ENCODE data around the gene RNF126.
"Not testable (repeated sequence)": the region's sequence is repeated elsewhere in the genome, so short reads cannot be mapped to it uniquely, and the experiment has no call there.

Gene RNF126

DNA sequence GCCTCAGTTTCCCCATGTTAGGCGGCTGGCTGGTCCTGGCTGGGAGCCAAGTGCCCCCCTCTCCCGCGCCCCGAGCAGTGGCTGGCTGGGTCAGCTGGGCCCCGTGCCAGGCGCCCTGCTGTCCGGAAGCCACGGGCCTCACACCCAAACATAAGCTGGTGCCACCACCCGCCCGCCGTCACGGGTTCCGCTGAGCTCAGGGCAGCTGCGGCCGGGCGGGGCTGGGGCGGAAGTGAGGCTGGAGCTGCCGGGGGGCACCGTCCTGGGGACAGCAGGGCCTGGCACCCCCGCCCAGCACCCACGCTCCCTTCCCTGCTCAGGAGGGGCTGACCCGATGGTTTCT is 54.0 kb downstream of the RNF126 start:
- no peak for DNase-seq

DNA sequence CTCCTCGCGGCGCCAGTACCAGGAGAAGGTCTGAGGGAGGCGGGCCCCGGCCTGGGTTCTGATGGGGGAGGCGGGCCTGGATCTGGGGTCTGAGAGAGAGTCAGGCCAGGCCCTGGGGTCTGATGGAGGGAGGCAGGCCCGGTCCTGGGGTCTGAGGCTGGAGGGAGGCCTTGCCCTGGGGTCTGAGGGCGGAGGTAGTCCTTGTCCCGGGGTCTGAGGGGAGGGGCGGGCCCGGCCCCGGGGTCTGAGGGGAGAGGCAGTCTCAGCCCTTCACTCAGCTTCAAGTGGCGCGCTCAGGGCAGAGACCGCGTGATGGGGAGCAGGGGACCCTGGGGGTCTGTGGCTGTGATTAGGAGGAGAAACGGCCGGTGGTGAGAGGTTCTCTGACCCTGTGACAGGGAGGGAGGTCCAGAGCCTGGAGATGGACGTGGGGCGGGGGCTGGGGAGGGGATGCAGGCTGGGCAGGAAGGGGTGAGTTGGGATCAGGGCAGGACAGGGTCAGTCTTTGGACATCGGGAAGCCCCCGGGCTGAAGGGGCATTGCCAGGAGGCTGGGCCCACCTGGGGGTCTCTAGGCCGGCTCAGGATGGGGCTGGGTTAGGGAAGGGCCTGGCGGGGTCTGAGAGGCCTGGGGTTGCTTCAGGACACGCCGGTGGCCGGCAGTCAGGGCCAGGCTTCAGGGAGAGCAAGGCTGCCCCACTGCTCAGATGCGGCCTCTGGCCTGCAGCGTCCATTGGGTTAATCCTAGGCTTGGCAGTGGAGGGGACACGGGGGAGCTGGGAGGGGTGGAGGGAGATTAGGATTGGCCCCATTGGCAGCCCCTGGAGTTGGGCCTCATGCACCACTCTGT is 54.6 kb downstream of the RNF126 start:
- no peak for DNase-seq

DNA sequence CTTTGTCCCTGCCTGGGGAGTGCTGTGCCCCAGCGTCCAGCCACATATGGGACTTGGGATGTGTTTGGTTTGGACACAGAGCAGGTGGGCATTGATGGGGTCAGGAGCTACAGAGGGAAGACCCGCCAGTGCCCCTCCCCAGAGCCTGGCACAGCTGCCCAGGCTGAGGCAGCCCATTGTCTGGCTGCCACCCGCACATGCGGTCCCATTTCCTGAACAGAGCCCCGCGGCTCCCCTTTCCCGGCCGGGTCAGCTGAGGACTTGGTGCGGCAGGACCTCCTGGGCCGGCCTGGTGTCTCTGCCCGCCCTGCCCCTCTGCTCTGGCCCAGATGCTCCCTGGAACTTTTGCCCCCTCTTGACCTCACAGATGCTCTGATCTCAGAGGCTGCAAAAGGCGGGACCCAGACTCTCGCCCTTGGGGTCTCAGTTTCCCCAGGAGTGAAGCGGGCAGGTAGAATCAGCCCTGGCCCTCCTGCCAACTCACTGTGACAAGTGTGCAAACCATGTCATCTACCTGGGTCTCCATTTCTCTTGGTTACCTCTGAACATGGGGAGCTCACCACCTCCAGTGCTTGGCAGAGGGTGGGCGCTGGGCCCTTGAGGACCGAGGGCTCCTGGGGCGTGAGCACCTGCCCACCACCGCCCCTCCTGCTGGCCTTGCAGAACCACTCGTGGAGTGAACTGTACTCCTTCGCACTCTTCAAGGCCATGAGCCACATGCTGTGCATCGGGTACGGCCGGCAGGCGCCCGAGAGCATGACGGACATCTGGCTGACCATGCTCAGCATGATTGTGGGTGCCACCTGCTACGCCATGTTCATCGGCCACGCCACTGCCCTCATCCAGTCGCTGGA is 55.5 kb downstream of the RNF126 start:
- DNase-seq: no peak

DNA sequence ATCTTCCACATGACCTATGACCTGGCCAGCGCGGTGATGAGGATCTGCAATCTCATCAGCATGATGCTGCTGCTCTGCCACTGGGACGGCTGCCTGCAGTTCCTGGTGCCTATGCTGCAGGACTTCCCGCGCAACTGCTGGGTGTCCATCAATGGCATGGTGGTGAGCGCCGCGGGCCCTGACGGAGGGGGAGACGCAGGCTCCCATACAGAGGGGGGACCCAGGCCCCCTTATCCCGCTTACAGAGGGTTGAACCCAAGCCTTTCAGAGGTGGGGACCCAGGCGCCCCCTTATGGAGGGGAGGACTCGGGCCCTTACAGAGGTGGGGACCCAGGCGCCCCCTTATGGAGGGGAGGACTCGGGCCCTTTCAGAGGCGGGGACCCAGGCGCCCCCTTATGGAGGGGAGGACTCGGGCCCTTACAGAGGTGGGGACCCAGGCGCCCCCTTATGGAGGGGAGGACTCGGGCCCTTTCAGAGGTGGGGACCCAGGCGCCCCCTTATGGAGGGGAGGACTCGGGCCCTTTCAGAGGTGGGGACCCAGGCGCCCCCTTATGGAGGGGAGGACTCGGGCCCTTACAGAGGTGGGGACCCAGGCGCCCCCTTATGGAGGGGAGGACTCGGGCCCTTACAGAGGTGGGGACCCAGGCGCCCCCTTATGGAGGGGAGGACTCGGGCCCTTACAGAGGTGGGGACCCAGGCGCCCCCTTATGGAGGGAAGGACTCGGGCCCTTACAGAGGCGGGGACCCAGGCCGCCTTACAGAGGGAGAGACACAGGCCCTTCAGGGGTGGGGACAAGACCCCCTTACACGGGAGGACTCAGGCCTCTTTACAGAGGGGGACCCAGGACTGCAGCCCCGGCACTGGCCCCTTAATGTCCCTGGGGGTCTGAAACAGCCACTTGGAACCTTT is 57.7 kb downstream of the RNF126 start:
- DNase-seq: not testable (repeated sequence)

DNA sequence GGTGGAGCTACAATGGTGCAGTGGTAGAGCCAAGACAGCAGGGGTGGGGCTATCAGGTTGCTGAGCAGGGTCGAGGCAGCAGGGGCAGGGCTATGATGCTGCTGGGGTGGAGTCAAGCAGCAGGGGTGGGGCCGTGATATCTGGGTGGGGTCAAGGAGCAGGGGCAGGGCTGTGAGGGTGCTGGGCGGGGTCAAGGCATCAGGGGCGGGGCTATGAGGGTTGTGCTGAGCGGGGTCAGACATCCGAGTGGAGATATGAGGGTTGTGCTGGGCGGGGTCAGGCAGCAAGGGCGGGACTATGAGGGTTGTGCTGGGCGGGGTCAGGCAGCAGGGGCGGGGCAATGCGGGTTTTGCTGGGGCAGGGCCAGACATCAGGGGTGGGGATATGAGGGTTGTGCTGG is 58.7 kb downstream of the RNF126 start:
- no peak for DNase-seq

DNA sequence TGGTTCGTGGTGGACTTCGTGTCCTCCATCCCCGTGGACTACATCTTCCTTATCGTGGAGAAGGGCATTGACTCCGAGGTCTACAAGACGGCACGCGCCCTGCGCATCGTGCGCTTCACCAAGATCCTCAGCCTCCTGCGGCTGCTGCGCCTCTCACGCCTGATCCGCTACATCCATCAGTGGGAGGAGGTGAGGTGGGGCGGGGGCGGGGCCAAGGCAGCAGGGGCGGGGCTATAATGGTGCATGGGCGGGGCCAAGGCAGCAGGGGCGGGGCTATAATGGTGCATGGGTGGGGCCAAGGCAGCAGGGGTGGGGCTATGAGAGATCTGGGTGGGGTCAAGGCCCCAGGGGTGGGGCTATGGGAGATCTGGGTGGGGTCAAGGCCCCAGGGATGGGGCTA is 59.2 kb downstream of the RNF126 start:
- DNase-seq: not testable (repeated sequence)

DNA sequence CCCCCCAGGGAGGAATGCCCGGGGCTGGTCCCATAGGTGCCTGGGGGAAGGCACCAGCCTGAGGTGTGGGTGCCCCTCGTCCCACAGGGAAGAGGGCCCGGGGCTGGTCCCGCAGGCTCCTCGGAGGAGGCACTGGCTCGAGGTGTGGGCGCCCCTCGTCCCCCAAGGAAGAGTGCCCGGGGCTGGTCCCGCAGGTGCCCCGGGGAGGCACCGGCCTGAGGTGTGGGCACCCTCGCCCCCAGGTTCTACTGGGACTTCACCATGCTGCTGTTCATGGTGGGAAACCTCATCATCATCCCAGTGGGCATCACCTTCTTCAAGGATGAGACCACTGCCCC is 59.7 kb downstream of the RNF126 start:
- DNase-seq: not testable (repeated sequence)

DNA sequence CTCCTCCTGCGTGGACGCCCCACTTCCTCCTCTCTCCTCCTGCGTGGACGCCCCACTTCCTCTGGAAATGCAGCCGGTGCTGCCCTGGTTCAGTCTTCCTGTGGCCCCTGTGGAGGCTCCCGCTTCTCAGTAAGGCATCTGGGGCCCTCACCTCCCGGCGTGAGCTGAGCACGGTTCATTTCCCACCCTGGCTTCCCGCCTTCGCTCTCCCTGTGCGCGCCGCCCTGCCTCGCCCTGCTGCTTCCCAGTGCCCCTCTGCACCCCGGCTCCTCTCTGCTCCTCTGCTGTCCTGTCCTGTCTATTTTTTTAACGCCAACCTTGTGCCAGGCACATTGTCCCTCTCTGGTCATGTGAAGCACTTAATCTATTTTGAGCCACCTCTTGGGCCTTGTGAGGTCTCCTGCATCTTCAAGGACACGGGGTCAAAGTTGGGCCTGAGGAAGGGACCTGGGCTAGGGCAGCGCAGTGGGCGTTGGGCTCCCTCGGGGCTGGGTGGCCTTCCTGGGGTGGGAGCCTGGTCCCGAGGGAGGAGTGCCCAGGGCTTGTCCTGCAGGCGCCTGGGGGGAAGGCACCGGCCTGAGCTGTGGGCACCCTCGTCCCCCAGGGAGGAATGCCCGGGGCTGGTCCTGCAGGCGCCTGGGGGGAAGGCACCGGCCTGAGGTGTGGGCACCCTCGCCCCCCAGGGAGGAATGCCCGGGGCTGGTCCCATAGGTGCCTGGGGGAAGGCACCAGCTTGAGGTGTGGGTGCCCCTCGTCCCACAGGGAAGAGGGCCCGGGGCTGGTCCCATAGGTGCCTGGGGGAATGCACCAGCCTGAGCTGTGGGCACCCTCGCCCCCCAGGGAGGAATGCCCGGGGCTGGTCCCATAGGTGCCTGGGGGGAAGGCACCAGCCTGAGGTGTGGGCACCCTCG is 60.4 kb downstream of the RNF126 start:
- DNase-seq: no peak

DNA sequence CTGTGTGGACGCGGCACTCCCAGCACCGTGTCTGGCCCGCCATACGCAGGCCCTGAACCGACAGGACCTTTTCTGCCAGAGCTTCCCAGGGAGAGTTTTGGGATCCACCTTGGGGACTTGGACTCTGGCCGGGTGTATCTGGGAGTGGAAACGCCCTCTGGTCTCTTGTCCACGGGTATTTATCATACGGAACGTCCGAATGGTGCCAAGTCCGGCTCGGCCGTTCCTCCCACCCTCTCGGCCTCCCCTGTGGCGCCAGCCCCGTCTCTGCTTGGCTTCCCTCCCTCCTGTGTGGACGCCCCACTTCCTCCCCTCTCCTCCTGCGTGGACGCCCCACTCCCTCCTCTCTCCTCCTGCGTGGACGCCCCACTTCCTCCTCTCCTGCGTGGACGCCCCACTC is 61.2 kb downstream of the RNF126 start:
- DNase-seq: no peak

DNA sequence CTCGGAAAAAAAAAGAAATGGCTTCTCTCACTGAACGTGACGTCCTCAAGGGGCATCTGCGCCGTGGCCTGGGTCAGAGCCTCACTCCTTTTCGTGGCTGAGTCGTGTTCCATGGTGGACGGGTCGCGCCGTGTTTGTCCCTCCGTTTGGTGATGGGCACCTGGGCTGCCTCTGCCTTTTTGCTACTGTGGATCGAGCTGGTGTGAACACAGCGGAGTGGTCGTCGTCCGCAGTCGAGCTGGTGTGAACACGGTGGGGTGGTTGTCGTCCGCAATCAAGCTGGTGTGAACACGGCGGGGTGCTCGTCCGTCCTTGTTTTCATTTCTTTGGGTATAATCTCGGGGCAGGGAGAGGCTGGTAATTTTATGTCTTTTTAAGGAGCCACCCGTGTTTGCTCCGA is 61.7 kb downstream of the RNF126 start:
- no peak for DNase-seq
